HG03095 (cell line): ENCODE results near the gene MGLL.

Experiments
- ATAC-seq: cut with Tn5 transposase; IDR thresholded peaks from one replicate; pipeline ENCODE4 v1.9.1; 2021; ENCODE audit warnings: moderate library complexity; ENCODE audit not compliant: unreplicated experiment

The MGLL gene

DNA sequence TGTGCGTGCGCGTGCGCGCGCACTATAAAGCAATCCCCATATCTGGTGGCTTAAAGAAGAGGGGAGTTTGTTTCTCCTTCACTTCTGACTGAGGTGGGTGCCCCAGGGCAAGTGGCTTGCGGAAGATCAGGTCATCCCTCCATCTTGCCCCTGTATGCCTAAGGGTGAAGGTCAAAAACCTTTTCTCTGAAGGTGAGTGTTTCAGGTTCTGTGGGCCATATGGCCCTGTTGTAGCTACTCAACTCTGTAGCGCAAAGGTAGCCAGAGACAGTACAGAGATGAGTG is 144.1 kb downstream of the MGLL start:
- no peak for ATAC-seq

DNA sequence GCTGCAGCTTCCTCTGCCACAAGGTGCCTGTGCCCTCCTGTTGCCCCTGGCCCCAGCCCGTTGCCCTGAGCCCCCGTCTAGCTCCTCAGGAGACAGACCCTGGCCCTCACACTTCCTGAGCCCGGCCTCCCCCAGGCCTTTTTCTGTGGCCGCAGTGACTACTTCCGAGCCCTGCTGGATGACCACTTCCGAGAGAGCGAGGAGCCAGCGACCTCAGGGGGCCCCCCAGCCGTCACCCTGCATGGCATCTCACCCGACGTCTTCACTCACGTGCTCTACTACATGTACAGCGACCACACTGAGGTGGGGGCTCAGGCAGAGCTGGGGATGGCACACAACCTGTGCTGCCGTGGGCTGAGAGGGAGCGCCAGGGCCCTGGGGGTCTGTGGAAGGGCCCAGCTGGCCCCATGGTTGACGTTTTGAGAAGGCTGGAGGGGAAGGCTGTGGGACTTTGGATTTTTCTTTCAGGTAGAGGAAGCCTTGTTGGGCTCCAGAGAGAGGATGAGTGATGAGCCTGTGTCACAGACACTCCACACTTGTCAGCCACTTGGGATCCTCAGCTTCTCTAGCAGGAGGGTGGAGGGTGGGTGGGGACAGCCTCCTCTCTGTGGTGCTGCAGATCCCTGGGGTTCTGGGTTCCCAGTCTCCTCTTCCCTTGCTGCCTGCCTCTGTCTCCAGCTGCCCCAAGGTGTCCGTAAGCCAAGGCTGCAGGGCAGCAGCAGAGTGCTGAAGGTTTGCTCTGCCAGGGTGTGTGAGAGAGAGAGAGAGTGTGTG is 144.6 kb downstream of the MGLL start:
- ATAC-seq = no peak

DNA sequence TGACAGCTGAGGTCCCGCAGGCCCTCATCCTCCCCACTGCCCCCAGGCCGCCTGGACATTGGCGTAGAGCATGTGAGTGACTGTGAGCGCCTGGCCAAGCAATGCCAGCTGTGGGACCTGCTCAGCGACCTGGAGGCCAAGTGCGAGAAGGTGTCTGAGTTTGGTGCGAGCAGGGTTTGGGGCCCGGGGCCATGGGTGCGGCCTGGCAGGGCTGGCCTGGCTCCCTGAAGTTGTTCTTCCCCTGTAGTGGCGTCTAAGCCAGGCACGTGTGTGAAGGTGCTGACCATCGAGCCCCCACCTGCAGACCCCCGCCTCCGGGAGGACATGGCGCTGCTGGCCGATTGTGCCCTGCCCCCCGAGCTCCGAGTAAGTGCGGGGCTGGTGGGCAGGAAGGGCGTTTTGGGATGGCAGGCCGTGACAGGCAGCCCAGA is 145.4 kb downstream of the MGLL start:
- ATAC-seq = no peak

DNA sequence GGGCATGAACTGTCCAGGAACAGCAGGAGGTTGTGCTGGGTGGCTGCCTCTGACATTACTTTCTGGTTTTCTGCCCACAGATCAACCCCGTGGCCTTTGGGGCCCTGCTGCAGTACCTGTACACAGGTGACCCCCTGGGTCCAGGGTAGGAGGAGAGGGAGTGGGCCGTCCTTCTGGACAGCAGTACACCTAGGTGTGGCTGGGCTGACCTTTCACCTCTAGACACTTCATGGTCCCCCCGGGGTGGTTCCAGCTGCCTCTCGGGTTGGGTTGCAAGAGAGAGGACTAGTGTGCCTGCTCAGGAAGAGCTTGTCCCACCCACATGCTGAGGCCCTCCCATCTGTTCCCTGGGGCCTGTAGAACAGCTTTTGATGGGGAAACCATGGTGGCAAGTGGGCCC is 145.9 kb downstream of the MGLL start:
- no peak for ATAC-seq

DNA sequence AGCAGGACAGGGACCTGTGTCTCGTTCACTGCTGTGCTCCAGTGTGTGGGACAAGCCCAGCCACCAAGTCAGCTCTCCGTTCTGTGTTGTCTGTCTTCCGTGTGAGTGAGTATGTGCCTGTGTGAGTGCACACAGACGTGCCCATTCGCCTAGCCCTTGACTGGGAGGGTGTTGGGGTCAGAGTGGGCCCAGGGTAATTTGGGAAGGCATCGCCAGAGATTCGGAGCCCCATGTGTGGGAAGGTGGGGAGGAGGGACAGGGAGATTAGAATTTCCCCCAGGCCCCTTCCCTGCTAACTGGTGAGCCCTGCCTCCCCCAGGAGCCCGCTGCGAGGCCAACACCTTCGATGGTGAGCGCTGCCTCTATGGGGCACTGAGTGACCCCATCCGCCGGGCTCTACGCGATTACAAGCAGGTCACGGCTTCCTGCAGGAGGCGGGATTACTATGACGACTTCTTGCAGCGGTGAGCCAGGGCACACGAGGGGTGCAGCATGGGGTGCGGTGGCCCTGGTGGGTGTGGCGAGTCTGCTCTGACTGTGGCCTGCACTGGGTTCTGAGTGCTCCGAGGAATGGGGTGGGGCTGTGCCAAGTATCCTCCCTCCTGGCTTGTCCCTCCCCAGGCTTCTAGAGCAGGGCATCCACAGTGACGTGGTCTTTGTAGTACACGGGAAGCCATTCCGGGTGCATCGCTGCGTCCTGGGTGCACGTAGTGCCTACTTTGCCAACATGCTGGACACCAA is 146.5 kb downstream of the MGLL start:
- ATAC-seq = no peak

DNA sequence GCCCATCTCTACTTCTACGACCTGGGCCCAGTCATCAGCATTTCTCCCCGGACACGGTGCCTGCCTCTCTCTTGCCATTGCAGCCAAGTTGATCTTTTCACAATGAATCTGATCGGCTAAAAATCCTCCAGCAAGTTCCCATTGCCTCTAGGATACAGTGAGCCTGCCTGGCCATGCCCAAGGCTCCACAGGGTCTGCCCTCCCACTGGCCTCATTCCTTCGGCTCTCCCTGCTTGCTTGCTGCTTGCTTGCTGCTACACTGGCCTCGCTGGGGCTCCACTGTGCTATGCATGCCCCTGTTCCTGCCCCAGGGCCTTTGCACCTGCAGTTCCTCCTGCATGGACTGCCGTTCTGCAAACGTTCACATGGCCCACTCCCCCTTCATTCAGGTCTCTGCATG is 147.5 kb downstream of the MGLL start:
- no peak for ATAC-seq

DNA sequence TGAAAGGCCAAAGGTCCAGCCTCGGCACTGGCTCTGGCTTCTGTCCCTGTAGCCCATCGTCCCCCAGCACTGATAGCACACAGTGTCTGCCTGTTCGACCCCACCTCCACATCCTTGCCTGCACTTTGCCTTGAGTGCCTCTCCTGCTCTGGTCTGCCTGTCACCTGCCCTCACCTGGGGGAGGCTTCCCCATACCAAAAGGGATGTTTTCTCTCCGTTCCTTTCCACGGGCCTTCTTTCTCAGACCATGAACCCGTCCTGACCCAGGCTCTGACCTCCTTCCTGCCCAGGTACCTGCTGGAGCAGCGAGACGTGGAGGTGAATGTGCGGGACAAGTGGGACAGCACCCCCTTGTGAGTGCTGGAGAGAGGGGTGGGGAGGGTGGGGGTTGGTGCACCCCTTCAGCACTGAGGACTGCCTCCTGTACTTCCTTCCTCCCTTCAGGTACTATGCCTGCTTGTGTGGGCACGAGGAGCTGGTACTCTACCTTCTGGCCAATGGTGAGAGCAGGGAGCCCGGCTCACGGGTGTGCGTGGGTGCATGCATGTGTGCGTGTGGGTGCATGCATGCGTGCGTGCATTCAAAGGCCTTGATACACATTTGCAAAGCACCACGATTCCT is 148.1 kb downstream of the MGLL start:
- no peak for ATAC-seq

DNA sequence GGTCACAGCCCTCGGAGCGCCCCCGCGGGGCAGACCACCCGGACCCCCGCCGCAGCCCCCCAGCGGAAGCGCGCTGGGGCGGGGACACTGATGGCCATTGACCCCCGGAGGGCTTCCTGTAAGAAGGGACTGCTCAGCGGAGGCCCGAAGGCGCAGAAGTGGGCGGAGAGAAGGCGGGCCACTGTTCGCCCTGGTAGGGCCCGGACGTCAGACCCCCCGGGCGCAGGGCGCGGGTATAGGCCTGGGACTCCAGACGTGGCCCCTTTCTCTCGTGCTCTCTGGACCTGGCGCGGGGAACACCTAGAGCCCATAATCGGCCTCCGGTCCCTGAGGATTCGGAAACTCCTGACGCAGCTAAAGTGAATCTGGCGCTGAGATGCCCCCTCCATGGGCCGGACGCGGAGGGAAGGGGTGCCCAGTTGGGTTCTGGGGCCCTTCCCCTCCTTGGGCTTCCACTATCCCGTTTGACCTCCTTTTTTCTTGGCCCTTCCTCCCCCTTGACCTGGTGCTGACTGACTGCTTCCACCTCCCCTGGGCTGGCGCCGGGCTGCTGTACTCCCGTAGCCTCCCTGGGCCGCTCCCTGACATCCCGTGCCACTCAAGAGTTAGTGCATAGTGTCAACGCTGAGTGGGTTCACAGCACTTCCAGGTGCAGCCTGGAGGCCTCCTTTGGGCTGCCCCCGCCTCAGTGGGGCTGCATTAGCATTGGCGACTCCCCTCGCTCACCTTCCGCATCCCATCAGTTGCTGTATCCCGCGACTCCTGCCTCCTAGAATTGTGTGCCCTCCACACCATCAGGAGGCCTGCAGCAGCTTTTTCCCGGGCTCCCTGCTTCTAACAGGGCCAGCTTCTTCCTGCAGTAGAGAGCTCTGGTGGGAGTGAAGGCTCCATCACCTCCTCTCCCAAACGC is 148.9 kb downstream of the MGLL start:
- ATAC-seq = peak; percentile 22

DNA sequence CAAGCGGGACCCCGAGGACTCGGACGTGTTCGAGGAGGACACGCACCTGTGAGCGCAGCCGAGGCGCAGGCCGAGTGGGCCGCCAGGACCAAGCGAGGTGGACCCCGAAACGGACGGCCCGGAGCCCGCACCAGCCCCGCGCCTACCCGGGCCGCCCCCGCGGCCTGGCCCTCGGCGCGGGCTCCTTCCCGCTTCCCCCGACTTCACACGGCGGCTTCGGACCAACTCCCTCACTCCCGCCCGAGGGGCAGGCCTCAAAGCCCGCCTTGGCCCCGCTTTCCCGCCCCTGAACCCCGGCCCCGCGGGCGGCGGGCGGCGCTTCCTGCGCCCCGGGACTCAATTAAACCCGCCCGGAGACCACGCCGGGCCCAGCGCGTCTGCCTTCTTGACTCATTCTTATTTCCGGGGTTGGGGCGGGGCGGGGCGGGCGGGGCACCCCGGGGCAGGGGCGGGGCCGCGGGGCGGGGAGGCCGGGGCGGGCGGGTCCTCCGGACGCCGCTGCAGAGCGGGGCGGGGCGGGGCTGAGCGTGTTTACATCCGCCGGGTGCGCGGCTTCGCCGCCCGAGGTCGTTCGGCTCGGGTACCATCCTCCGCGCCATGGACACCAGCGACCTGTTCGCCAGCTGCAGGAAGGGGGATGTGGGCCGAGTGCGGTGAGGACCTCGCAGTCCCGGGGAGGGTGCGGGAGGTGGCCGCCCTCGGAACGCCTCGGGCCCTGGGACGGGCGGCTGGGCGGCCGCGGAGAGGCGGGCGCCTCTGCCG is 149.7 kb downstream of the MGLL start, which contains the start of gene ABTB1:
TSS of gene ABTB1 (plus strand) at position 524 of the 762 bp plus-strand sequence. CDS start at position 598, 74 bp downstream.
- peak; percentile 68 for ATAC-seq

DNA sequence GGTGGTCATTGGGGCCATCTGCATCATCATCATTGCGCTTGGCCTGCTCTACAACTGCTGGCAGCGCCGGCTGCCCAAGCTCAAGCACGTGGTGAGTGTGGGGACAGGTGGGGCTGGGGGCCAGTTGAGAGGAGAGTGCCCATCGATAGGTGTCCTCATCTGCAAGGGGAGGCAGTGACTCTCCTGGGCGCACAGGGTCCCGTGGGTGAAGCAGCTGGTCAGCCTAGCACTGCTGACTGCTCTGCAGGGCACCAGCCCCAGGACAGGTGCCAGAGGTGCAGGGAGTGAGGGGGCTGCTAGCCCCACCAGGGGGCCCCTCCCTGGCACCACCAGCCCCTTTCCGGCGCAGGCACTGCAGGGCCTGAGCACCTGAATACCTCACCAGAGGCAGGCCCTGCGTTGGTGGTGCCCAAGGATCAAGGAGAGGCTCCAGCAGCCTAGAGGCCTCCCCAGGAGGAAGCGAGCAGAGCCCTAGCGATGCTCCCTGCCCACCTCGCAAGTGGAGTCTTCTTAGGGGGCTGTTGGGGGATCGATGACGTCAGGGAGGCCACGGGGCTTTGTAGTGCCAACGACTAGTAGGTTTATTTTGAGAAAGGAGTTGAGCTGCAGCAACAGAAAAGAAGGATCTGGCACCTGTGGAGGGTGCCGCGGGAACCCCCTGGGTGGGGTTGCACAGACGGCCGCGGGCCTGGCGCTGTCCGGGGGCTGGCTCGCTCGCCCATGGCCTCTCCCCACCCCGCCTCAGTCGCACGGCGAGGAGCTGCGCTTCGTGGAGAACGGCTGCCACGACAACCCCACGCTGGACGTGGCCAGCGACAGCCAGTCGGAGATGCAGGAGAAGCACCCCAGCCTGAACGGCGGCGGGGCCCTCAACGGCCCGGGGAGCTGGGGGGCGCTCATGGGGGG is 150.5 kb downstream of the MGLL start:
- ATAC-seq = peak; percentile 5

DNA sequence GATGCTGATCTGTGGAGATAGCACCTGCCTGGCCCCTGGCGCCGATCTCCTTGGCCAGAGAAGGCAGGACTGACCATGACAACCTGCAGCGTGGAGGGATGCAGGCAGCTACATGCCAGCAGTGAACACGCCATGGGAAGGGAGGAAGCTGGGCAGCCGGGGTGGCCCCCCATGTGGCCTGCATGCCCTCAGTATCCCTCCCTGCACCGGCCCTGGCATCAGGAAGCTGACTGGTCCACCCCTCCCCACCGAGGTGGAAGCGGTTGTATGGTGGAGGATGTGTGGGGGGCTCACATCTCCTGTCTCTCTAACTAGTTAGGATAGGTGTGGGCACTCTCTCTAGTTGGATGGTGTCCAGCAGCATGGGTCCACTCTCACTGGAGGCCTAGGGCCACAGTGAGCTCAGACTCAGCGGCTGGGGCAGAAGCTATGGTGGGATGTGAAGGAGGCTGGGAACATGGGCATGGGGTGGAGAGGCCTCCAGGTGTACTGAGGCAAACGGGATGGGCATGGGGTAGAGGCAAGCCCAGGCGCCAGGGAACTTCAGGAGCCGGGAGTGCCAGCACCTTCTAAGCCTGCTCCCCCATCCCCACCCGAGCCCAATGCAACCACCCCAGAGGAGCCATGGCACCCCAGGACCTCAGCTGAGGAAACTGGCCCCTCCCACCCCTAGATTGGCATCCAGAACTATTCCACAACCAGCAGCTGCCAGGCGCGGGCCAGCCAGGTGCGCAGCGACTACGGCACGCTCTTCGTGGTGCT is 151.4 kb downstream of the MGLL start:
- ATAC-seq = no peak

DNA sequence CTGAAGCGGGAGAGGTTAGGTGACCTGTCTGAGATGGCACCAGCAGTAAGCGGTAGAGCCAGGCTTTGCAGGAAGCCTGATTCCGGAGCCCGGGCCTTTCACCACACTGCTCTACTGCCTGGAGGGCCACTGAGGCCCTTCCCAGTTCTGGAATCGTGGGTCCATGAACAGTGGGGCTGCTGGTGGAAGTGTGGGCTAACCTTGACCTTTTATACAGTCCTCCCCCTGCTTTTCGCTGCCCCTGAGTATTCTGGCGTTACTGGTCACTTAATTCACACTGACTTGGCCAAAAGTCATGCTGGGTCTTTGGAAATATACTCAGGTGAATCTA is 152.1 kb downstream of the MGLL start:
- ATAC-seq = no peak

DNA sequence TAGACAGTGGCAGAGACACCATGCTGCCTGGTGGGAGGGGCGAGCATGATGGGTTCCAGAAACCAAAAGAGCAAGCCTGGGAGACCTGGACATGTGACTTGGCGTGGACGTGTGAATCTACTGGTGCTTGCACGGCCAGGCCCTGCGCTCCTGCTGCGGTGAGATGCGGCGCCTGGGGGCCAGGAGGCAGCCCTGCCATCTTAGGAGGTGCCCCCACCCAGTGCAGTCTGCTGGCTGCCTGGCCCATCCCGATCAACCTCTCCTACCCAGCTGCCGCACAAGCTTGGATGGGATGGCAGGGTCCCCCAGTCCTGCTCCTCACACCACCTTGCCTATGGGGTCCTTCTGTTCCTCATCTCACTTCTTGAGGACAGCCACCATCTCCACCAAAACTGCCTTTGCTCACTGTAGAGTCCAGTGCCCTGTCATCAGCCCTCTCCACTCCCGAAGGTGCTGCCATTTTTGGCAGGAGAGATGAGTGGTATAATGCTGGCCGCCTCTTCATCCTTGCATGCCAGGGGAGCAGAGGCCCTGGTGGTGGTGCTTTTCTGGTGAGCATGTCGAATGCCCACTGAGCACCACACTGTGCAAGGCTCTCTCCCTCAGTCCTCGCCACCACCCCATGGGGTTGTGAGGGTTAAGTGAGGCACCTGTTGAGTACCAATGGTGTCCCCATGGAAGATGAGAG is 152.6 kb downstream of the MGLL start:
- ATAC-seq = no peak

DNA sequence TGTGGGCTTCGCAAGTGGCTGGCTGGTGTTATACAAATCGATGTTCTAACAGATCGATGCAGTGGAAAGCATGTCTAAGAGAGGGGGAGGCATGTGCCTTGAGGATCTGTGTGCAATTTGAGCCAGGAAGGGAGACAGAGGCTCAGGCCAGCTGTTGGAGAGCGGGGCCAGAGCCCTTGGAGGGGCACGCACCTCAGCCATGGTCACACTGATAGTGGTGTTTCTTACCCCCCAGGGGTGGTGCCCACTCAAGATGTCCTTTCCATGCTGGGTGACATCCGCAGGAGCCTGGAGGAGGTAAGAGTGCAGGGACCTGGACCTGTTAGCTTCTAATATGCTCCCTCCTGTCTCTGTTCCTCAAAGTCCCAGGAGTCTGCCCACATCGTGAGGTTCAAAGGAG is 153.4 kb downstream of the MGLL start:
- no peak for ATAC-seq

DNA sequence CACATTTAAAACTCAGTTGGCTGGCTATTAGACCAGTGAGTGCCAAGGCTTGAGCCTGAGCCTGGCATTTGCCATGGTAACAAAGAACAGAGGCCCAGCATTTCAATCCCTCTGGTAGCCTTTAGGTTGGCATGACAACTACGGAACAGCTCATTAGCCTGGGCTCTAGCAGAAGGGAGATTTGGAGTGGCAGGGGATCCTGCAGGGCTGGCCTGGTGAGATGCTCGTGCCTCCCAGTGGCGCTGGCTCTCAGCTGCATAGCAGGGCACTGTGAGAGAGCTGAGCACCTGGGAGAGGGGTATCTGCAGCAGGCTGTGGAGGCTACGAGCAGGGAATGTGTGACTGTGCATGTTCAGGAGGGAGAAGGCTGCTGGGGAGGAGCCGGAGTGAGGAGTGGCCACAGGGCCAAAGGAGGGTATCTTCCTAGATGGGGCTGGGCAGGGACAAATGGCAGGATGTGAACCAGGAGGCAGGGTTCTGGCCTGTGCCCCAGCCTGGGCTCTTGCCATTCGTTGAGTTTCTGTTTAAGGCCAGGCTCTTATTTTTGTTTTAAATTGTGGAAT is 155.1 kb downstream of the MGLL start:
- ATAC-seq = no peak

DNA sequence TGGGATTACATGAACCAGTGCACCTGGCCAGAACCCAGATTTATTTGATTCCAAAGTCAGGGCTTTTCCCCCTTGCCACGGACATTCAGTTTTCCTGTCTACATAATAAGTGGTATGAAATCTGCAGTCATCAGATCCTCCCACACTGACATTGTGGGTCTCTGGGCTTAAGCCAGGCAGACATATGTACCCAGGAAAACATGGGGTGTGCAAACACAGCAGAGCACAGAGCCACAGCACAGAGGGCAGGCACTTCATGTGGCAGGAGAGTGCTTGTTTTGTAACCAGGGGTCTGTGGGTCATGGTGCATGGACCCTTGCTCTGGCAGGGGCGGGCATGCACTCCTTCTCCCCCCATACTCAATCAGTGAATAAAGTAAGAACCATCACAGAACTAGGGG is 155.6 kb downstream of the MGLL start:
- no peak for ATAC-seq

DNA sequence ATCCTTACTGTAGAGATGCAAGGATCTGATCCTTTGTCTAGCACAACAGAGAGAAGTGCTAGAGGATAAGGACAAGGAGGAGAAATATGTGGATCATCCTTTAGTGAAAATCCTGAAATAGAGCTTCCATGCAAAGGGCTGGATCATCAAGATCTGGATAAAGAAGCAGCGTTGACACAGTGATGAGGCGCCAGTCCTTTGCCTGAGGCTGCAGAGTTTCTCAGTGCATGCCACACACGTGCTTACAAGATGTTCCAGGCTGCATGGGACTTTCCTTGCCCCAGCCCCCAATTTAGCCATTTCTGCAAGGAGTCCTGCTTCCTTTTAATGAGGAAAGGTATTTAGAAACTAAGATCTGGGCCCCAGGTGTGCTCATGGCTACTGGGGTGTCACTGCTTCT is 156.7 kb downstream of the MGLL start:
- no peak for ATAC-seq

DNA sequence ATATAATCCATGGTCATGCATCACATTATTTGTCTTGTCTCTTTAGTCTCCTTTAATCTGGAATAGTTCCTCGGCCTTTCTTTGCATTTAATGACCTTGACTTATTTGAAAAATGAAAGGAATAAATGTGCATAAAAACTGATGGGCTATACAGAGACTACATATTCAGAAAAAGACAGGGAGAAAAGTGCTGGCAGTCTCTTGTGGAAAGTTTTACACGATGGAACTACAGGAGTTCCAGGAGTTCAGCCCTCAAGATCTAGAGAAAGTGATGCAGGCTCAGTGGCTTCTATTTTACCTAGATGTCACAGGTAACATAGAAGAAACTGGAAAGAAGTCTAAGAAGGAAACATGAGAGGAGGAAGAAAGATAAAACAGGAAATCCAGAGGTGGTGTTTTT is 157.2 kb downstream of the MGLL start:
- no peak for ATAC-seq
